GM23338 (cell line): ENCODE results near the gene MFSD6. TPM values are rescaled to one million over a fixed set of nuclear protein-coding genes. Genes with fewer than 3 reads are reported as not detected.

Source experiments
- ATAC-seq: fragments of 200-7000 bp; cut with Tn5 transposase; 3 replicates; pipeline ENCODE4 v1.9.1; 2020
- DNase-seq: peaks from one replicate; pipeline ENCODE4 v3.0.0-alpha.2; 2015; ENCODE audit warnings: low spot score
- H2AFZ ChIP-seq: fragments of 200-600 bp; sonication (generic); 2 replicates; pipeline ENCODE4 v1.8.0; 2016; ENCODE audit warnings: antibody characterized with exemption, mild to moderate bottlenecking, moderate library complexity
- H3F3A ChIP-seq: fragments of 200-600 bp; sonication (generic); replicated peaks from 2 replicates; pipeline ENCODE4 v1.8.0; 2017; ENCODE audit warnings: antibody characterized with exemption, mixed run types, low read depth
- H3K27ac ChIP-seq: fragments of 200-600 bp; sonication (generic); 2 replicates; pipeline ENCODE4 v1.6.1; 2016; ENCODE audit warnings: low read depth
- H3K27me3 ChIP-seq: fragments of 200-600 bp; sonication (generic); 2 replicates; pipeline ENCODE4 v1.8.0; 2016; ENCODE audit warnings: mild to moderate bottlenecking, mixed run types, moderate library complexity; ENCODE audit not compliant: insufficient read depth
- H3K36me3 ChIP-seq: fragments of 200-600 bp; sonication (generic); 2 replicates; pipeline ENCODE4 v1.8.0; 2016; ENCODE audit warnings: mild to moderate bottlenecking; ENCODE audit not compliant: insufficient read depth
- H3K4me1 ChIP-seq: fragments of 200-600 bp; sonication (generic); 2 replicates; pipeline ENCODE4 v1.8.0; 2016; ENCODE audit warnings: mild to moderate bottlenecking, moderate library complexity; ENCODE audit not compliant: insufficient read depth
- H3K4me2 ChIP-seq: fragments of 200-600 bp; sonication (generic); 2 replicates; pipeline ENCODE4 v1.7.1; 2017; ENCODE audit warnings: mixed run types
- H3K4me3 ChIP-seq: fragments of 200-600 bp; sonication (generic); 2 replicates; pipeline ENCODE4 v1.6.1; 2016; ENCODE audit warnings: mixed run types
- H3K79me2 ChIP-seq: fragments of 200-600 bp; sonication (generic); replicated peaks from 2 replicates; pipeline ENCODE4 v1.8.0; 2017; ENCODE audit warnings: mild to moderate bottlenecking; ENCODE audit not compliant: insufficient read depth
- H3K9me2 ChIP-seq: fragments of 200-600 bp; sonication (generic); 2 replicates; pipeline ENCODE4 v1.8.0; 2017; ENCODE audit not compliant: insufficient read depth
- H4K20me1 ChIP-seq: fragments of 200-600 bp; sonication (generic); replicated peaks from 2 replicates; pipeline ENCODE4 v1.8.0; 2017; ENCODE audit warnings: mild to moderate bottlenecking; ENCODE audit not compliant: insufficient read depth
- H3K27ac Mint-ChIP-seq: 2 replicates; pipeline ENCODE4 v1.8.0; 2020; ENCODE audit warnings: inconsistent platforms, mild to moderate bottlenecking, moderate library complexity, mixed read lengths
- H3K27me3 Mint-ChIP-seq: 3 replicates; pipeline ENCODE4 v1.8.0; 2022; ENCODE audit warnings: low read depth, mild to moderate bottlenecking, moderate library complexity, mixed read lengths, inconsistent platforms; ENCODE audit not compliant: insufficient read depth, poor library complexity
- H3K36me3 Mint-ChIP-seq: 3 replicates; pipeline ENCODE4 v1.8.0; 2021; ENCODE audit warnings: low read depth, mild to moderate bottlenecking, inconsistent platforms, moderate library complexity, mixed read lengths
- H3K4me1 Mint-ChIP-seq: 3 replicates; pipeline ENCODE4 v1.8.0; 2020; ENCODE audit warnings: mild to moderate bottlenecking, inconsistent platforms, mixed read lengths
- H3K4me3 Mint-ChIP-seq: 3 replicates; pipeline ENCODE4 v1.8.0; 2021; ENCODE audit warnings: moderate library complexity, mild to moderate bottlenecking, inconsistent platforms, mixed read lengths
- H3K9me3 Mint-ChIP-seq: 3 replicates; pipeline ENCODE4 v1.8.0; 2020; ENCODE audit warnings: moderate library complexity, mild to moderate bottlenecking, inconsistent platforms, mixed read lengths
- CREB1 ChIP-seq: fragments of 250-450 bp; sonication (Bioruptor Pico); IDR thresholded peaks from 2 replicates; pipeline ENCODE4 v1.5.0; 2020; ENCODE audit warnings: low read depth, mild to moderate bottlenecking, moderate library complexity
- EZH2 ChIP-seq: fragments of 200-600 bp; sonication (generic); IDR thresholded peaks from one replicate; pipeline ENCODE4 v1.8.0; 2017; ENCODE audit warnings: antibody characterized with exemption, mild to moderate bottlenecking, low read depth; ENCODE audit not compliant: unreplicated experiment
- JUNB ChIP-seq: IDR thresholded peaks from one replicate; pipeline ENCODE4 v1.6.1; 2016; ENCODE audit warnings: antibody characterized with exemption; ENCODE audit not compliant: unreplicated experiment
- NANOG ChIP-seq: IDR thresholded peaks from 2 replicates; pipeline ENCODE4 v1.6.1; 2016; ENCODE audit warnings: antibody characterized with exemption, borderline replicate concordance
- POLR2AphosphoS5 ChIP-seq: IDR thresholded peaks from 2 replicates; pipeline ENCODE4 v1.6.1; 2016; ENCODE audit warnings: antibody characterized with exemption, low read depth
- STAT1 ChIP-seq: IDR thresholded peaks from one replicate; pipeline ENCODE4 v1.6.1; 2016; ENCODE audit warnings: antibody characterized with exemption; ENCODE audit not compliant: unreplicated experiment
- polyA plus RNA-seq: library from polyadenylated mRNA; unstranded; fragments of >200 nt; fragmentation: Nextera tagmentation; extraction: Ambion mirVana; gene quantifications from 2 replicates; pipeline ENCODE4 v1.2.1, GENCODE V29; 2016
- total RNA-seq: library from RNA; depleted of rRNA; stranded (reverse); fragments of >200 nt; shearing (Covaris generic); gene quantifications from 2 replicates; pipeline ENCODE4 v1.2.3, GENCODE V29; 2014
- TF ChIP-seq, protein P1 (sequence below): IDR thresholded peaks from one replicate; pipeline ENCODE4 v1.6.1; 2018; ENCODE audit warnings: antibody characterized with exemption; ENCODE audit not compliant: unreplicated experiment
- TF ChIP-seq, protein P2 (sequence below): IDR thresholded peaks from 2 replicates; pipeline ENCODE4 v1.6.1; 2016; ENCODE audit warnings: antibody characterized with exemption
- TF ChIP-seq, protein P3 (sequence below), 2 experiments: fragments of 200-600 bp in 1 of 2; sonication (generic) in 1 of 2; conservative IDR thresholded peaks; 2 replicates each; pipeline versions ENCODE4 v1.5.1 to v1.6.1; 2016 to 2017; ENCODE audit warnings: antibody characterized with exemption in 2 of 2, low read depth in 2 of 2, mild to moderate bottlenecking in 2 of 2, moderate library complexity in 1 of 2

The MFSD6 gene
- total and polyA plus RNA-seq, 2 experiments from 2014 or later: 2.3 to 9.6 TPM

DNA sequence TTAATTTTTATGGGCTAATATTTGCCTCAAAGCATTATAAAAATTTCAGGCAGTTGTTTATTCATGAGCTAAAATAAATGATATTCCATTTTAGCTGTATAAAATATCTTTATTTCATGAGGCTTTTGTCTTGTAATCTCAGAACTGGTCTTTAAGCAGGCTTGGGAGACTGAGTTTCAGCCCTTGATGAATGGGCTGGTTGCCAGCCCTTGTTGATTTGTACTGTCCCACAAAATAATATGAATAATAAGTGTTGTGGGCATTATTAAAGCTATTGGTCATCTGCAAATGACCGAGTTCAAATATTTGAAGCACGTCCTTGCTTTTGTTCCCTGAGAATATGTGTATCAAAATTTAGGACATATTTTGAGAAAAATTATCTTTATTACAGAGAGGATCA, 46.6 kb upstream of the MFSD6 start (continued):
- TF ChIP-seq, protein P1, sequence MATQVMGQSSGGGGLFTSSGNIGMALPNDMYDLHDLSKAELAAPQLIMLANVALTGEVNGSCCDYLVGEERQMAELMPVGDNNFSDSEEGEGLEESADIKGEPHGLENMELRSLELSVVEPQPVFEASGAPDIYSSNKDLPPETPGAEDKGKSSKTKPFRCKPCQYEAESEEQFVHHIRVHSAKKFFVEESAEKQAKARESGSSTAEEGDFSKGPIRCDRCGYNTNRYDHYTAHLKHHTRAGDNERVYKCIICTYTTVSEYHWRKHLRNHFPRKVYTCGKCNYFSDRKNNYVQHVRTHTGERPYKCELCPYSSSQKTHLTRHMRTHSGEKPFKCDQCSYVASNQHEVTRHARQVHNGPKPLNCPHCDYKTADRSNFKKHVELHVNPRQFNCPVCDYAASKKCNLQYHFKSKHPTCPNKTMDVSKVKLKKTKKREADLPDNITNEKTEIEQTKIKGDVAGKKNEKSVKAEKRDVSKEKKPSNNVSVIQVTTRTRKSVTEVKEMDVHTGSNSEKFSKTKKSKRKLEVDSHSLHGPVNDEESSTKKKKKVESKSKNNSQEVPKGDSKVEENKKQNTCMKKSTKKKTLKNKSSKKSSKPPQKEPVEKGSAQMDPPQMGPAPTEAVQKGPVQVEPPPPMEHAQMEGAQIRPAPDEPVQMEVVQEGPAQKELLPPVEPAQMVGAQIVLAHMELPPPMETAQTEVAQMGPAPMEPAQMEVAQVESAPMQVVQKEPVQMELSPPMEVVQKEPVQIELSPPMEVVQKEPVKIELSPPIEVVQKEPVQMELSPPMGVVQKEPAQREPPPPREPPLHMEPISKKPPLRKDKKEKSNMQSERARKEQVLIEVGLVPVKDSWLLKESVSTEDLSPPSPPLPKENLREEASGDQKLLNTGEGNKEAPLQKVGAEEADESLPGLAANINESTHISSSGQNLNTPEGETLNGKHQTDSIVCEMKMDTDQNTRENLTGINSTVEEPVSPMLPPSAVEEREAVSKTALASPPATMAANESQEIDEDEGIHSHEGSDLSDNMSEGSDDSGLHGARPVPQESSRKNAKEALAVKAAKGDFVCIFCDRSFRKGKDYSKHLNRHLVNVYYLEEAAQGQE: no peak
- TF ChIP-seq, protein P2, sequence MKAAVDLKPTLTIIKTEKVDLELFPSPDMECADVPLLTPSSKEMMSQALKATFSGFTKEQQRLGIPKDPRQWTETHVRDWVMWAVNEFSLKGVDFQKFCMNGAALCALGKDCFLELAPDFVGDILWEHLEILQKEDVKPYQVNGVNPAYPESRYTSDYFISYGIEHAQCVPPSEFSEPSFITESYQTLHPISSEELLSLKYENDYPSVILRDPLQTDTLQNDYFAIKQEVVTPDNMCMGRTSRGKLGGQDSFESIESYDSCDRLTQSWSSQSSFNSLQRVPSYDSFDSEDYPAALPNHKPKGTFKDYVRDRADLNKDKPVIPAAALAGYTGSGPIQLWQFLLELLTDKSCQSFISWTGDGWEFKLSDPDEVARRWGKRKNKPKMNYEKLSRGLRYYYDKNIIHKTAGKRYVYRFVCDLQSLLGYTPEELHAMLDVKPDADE: no peak
- TF ChIP-seq NANOG (no peak), POLR2AphosphoS5 (no peak)

DNA sequence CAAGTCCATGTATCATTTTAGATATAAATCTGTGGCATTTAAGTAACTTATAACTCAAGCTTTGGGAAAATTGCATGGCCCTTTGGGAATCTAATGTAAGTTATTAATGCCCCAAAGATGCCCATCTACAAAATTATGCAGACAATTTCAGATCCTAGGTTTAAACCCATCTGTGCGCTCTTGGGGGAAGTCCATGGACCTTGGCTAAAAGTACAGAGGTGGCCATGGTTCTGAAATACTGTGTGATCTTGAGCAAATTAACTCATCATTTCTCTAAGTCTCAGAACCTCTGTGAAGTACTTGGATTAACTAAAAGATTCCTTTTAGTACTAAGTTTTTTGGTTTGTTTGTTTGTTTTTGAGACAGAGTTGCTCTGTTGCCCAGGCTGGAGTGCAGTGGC, 45.3 kb upstream of the MFSD6 start:
- H3K4me1 ChIP-seq: no peaks in the 10 kb centered on the region
- H3K4me3 ChIP-seq: no peak overlapping the region
- no peak overlapping the region for H3K4me2 ChIP-seq
- DNase-seq (no peak), ATAC-seq (no peak)
- Mint-ChIP-seq H3K27ac (no peak overlapping the region), H3K9me3 (no peaks in the 10 kb centered on the region), H3K27me3 (peaks cover 1% of the 10 kb centered on the region), H3K36me3 (no peaks in the 10 kb centered on the region), H3K4me1 (peaks cover 7% of the 10 kb centered on the region; the same call in 2 of the 3 replicates), H3K4me3 (no peak overlapping the region)
- no peak overlapping the region for H2AFZ ChIP-seq
- no peaks in the 10 kb centered on the region for H4K20me1 ChIP-seq
- TF ChIP-seq CREB1 (CRISPR knock-in tag) (no peak), JUNB (no peak)
- TF ChIP-seq, protein P2: no peak
- H3K27me3 ChIP-seq: no peaks in the 10 kb centered on the region
- H3K27ac ChIP-seq: no peak overlapping the region
- H3K79me2 ChIP-seq: no peaks in the 10 kb centered on the region
- no peaks in the 10 kb centered on the region for H3F3A ChIP-seq
- H3K9me2 ChIP-seq: no peaks in the 10 kb centered on the region
- H3K36me3 ChIP-seq: no peaks in the 10 kb centered on the region

DNA sequence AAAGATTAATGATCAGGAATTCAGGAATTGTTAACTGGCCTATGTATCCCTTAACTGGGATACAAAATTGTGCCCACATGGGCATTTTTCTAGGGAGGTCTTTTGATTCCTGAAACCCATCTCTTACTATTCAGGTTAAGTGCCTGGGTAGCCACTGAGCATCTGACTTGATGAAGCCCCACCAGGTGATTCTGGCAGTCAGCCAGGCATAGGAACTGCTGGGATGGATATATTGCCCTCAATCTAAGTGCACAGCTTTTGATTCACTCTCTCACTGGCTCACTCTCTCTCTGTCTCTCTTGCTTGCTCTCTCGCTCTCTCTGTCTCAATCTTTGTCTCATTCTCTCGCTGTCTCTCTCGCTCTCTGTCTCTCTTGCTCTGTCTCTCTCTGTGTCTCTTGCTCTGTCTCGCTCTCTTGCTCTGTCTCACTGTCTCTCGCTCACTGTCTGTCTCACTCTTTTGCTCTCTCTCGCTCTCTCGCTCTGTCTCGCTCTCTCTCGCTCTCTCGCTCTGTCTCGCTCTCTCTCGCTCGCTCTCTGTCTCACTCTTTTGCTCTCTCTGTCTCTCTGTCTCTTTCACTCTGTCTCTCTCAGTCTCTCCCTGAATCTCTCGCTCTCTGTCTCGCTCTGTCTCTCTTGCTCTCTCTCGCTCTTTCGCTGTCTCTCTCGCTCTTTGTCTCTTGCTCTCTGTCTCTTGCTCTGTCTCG, 42.5 kb upstream of the MFSD6 start:
- no peak overlapping the region for H3K4me3 ChIP-seq
- Mint-ChIP-seq H3K36me3 (no peaks in the 10 kb centered on the region), H3K4me3 (no peak overlapping the region), H3K27me3 (no peaks in the 10 kb centered on the region), H3K9me3 (no peaks in the 10 kb centered on the region), H3K27ac (no peak overlapping the region), H3K4me1 (no peaks in the 10 kb centered on the region)
- H3F3A ChIP-seq: no peaks in the 10 kb centered on the region
- ATAC-seq (no peak; the same call in 2 of the 3 replicates), DNase-seq (no peak)
- no peaks in the 10 kb centered on the region for H3K4me1 ChIP-seq
- no peak overlapping the region for H3K27ac ChIP-seq
- H2AFZ ChIP-seq: no peak overlapping the region
- no peaks in the 10 kb centered on the region for H3K27me3 ChIP-seq
- H4K20me1 ChIP-seq: no peaks in the 10 kb centered on the region
- no peaks in the 10 kb centered on the region for H3K9me2 ChIP-seq
- H3K79me2 ChIP-seq: no peaks in the 10 kb centered on the region
- no peak overlapping the region for H3K4me2 ChIP-seq
- no peaks in the 10 kb centered on the region for H3K36me3 ChIP-seq
- TF ChIP-seq POLR2AphosphoS5: no peak
- TF ChIP-seq, protein P1: no peak
- TF ChIP-seq STAT1: no peak
- TF ChIP-seq NANOG: no peak
- no peak for TF ChIP-seq EZH2
- TF ChIP-seq CREB1 (CRISPR knock-in tag): no peak
- TF ChIP-seq, protein P3, sequence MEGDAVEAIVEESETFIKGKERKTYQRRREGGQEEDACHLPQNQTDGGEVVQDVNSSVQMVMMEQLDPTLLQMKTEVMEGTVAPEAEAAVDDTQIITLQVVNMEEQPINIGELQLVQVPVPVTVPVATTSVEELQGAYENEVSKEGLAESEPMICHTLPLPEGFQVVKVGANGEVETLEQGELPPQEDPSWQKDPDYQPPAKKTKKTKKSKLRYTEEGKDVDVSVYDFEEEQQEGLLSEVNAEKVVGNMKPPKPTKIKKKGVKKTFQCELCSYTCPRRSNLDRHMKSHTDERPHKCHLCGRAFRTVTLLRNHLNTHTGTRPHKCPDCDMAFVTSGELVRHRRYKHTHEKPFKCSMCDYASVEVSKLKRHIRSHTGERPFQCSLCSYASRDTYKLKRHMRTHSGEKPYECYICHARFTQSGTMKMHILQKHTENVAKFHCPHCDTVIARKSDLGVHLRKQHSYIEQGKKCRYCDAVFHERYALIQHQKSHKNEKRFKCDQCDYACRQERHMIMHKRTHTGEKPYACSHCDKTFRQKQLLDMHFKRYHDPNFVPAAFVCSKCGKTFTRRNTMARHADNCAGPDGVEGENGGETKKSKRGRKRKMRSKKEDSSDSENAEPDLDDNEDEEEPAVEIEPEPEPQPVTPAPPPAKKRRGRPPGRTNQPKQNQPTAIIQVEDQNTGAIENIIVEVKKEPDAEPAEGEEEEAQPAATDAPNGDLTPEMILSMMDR (conservative IDR thresholded peaks at IDR 0.05; ENCODE audit: low read depth in 2 of 2): no peak
